ENCODE data around the gene TP53TG5.

DNA sequence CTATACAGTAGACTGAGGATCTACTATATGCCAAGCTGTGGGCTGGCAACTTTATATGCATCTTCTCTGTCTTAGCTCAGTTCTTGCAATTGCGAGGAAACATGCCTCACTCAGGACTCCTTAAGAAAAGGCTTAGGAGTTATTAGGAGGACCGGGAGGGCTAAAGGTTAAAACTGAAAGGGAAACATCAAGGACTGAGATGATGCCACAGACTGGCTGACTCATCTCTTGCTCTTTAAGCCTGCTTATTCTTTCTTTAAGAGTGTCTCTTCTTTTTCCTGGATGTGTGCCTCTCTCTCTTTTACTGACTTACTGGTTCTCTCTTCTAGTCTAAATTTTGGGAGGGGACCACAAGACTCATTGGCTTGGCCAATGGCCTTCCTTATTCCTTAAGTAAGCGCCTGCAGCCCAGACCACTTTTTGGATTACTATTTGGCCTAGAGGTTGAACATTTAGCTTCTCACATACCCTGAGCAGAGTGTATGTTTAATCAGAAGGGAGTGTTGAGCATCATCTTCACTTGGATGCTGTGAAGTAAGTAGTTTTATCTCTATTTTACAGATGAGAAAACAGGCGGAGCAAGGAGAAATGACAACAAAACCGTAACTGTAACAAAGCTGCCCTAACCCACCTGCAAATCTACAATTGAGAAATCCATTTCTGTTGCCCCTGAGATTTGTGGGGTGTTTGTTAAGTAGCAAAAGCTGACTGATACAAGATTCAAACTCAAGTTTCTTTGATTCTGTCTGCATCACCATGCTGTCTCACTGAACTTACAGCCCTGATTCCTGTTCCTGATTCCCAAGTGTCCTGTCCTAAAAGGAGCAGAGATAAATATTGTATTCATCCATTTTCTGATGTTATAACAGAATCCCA is 22.7 kb downstream of the TP53TG5 start:
- TF ChIP-seq, protein P1, sequence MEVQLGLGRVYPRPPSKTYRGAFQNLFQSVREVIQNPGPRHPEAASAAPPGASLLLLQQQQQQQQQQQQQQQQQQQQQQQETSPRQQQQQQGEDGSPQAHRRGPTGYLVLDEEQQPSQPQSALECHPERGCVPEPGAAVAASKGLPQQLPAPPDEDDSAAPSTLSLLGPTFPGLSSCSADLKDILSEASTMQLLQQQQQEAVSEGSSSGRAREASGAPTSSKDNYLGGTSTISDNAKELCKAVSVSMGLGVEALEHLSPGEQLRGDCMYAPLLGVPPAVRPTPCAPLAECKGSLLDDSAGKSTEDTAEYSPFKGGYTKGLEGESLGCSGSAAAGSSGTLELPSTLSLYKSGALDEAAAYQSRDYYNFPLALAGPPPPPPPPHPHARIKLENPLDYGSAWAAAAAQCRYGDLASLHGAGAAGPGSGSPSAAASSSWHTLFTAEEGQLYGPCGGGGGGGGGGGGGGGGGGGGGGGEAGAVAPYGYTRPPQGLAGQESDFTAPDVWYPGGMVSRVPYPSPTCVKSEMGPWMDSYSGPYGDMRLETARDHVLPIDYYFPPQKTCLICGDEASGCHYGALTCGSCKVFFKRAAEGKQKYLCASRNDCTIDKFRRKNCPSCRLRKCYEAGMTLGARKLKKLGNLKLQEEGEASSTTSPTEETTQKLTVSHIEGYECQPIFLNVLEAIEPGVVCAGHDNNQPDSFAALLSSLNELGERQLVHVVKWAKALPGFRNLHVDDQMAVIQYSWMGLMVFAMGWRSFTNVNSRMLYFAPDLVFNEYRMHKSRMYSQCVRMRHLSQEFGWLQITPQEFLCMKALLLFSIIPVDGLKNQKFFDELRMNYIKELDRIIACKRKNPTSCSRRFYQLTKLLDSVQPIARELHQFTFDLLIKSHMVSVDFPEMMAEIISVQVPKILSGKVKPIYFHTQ (CRISPR knock-in tag; IDR thresholded peaks at IDR 0.05) = no peak
- TF ChIP-seq ZNF396 (CRISPR knock-in tag; IDR thresholded peaks at IDR 0.05; ENCODE audit: borderline replicate concordance) = no peak
- TF ChIP-seq SMAD3 (CRISPR knock-in tag; IDR thresholded peaks at IDR 0.05; ENCODE audit: borderline replicate concordance) = no peak
- TF ChIP-seq CTCF (IDR thresholded peaks at IDR 0.05) = no peak
- no peak for TF ChIP-seq TEAD4 (CRISPR knock-in tag; IDR thresholded peaks at IDR 0.05)
- no peak for TF ChIP-seq E2F5 (CRISPR knock-in tag; IDR thresholded peaks at IDR 0.05)
- TF ChIP-seq ZNF512 (CRISPR knock-in tag; IDR thresholded peaks at IDR 0.05; ENCODE audit: borderline replicate concordance) = no peak
- no peak for TF ChIP-seq ZNF232 (CRISPR knock-in tag; IDR thresholded peaks at IDR 0.05)
